NCI-H446 treated with DMSO at 0.1 percent for 48 hours (cell line): Measurements from ENCODE around the gene TSR3.
"Not testable (repeated sequence)": the region's sequence is repeated elsewhere in the genome, so short reads cannot be mapped to it uniquely, and the experiment has no call there.

Source experiments
- DNase-seq: peaks from one replicate; lab custom pipeline; 2025; lab: John Stamatoyannopoulos, UW

Gene TSR3

GRCh38 chr16:1337486-1337885 is 14.2 kb downstream of the TSR3 start:
- no peak for DNase-seq

DNA sequence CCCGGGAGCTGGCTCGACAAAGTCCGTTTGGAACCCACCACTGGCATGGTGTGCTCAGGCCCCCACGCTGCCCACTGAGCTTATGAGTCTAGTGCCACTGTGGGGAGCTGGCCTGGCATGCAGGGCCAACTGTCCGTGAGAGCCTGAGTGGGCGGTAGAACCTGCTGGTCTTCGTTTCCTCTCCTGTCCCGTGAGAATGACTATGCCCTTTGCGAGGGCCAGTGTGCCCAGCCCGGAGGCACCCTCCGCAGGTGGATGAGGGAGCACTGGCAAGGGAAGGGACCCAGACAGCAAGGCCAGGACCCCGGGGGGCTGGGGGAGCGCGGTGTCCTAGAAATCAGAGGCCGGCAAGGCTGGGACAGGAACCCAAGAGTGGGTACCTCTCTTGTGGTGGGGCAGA is 15.1 kb downstream of the TSR3 start:
- DNase-seq: no peak

GRCh38 chr16:1335996-1336395 is 15.7 kb downstream of the TSR3 start:
- no peak for DNase-seq

- DNase-seq: no peak
These were observed 16.3 kb downstream of the TSR3 start for GRCh38 chr16:1335211-1335971.

DNA sequence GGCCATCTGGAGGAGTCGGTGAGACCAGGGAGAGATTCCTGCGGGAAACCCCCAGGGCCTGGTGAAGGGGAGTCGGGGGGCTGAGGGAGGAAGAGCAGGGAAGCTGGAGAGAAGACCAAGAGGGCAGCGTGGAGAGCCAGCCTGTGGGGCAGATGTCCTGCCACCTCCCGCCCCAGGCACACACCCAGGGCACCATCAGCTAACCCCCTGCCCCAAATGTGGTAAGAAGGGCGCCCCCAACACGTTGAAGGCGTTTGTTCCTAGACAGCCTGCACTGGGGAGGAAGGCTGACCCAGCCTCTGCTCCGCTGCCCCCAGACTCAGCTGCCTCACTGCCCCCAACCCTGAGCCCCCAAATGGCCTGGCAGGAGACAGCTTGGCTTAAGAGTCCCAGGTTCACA is 16.9 kb downstream of the TSR3 start:
- no peak for DNase-seq

DNA sequence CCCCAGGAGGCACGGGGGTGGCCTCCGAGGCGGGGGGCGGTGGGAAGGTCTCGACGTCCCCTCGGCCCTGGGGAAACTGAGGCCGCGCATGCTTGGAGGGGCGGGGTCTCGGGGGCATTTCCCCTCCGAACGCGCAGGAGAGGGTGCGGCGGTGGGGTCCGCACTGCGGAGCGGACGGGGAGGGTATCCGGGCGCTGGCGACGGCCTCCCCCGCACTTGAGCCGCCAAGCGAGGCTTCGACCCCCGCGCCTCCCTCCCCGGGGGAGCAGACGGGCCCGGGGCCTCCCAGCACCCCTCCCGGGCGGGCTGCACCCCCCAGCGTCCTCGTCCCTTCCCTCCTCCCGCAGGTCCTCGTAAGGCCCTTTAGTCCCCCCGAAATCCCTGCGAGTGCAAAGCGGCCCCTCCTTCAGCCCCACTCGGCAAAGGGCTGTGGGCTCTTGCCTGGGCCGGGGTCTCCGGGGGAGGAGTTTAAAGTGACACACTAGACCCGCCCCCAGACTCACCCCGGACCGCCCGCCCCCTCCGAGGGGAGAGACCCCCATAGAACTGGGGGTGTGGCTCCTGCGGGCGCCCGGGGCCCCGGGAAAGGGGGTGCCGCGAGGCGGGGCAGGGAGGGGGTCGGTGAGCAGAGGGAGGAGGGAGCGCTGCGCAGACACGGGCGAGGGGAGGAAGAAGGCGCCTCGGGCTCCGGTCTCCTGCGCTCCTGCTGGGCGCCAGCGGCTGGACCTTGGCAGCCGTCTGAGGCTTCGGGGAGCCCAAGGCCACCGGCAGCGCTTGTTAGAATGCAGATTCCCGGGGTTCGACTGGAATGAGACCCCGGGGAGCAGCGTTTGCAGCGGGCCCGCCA is 17.6 kb downstream of the TSR3 start:
- no peak for DNase-seq

- DNase-seq: no peak
These were observed 18.4 kb downstream of the TSR3 start, which contains the start of gene BAIAP3 for GRCh38 chr16:1333149-1333812. TSS of gene BAIAP3 (plus strand) at chr16:1333645. CDS start at chr16:1338550, 4,905 bp downstream.

GRCh38 chr16:1332618-1333148 is 19.0 kb downstream of the TSR3 start:
- DNase-seq: no peak

DNA sequence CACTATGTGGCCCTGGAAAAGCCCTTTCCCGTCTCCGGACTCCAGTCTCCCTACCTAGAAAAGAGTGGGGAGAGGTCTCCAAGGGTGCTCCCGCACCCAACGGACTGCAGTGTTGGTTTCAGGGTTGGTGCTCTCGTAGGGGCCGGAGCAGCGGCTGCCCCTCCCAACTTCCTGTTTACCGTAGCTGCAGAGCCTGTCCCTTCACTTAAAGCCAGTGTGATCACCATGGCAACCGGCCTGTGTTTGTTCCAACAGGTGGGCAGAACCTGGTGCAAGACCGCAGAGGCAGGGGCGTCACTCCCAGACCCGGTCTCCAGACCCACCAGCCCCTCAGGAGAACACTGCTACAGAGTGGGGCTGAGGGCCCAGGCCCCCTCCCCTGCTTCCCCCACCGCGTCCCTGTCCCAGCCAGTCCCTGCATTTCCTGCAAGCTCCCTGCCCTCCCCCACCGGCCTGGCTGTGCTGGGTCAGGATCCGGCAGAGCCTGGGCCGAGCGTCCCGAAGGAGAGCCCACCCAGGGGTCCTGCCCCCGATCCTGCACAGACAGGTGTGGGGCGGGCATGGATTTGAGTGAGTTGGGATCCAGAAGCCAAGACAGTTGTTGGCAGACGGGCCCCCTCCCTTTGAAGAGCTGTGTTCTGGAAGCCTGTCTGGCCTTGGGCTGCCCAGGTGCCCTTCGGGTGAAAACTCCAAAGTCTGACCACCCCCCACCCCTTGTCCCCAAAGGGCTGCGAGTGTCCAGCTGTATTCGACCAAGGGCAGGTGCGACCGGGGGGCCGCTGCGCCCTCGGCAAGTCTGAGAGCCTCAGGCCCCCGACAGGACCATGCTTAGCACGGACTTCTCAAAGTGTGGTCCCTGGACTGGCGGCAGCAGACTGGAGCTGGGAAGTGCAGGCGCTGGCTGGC is 19.7 kb downstream of the TSR3 start:
- no peak for DNase-seq

GRCh38 chr16:1330931-1331711 is 20.6 kb downstream of the TSR3 start:
- no peak for DNase-seq

DNA sequence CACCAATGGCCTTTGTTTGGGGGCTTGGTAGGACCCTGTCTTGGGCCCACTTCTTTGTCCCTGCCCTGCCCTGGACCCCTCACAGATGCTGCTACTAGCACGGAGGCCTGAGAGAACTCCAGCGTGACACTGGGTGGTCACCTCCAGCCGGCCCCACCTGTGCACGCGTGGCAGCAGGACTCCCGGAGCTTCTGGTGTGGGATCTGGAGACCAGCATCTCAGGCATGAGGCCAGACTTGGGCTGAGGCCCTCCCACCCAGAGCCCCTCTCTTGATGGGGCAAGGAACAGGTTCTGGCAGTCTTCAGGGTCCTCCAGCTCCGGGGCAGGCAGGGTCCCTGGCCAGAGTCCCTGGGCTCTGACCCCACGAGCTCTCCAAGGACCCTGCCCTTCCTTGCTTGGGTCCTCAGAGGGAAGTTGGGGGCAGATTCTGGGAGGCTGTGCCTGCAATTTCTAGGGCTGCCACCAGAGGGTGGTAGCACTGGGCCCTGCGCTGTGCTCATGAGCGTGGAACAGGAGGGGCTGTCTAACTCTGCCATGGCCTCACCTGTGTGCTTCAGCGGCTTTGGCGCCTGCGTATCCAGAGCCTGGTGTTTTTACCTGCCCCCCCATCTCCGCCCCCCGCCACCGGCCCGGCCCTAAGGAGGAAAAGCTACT is 21.3 kb downstream of the TSR3 start:
- no peak for DNase-seq

DNA sequence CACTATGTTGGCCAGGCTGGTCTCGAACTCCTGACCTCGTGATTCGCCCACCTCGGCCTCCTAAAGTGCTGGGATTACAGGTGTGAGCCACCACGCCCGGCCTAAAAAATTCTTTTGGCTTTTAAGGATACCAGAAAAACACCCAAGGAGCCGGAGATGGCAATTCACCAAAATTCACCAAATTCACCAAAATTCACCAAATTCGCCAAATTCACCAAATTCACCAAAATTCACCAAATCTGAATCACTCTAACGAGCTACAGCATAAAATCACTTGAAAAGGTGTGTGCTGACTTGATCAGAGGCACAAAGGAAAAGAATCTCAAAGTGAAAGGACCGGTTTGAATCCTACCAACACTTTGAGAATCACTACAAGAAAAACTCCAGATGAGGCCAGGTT is 22.7 kb downstream of the TSR3 start:
- not testable (repeated sequence) for DNase-seq

DNA sequence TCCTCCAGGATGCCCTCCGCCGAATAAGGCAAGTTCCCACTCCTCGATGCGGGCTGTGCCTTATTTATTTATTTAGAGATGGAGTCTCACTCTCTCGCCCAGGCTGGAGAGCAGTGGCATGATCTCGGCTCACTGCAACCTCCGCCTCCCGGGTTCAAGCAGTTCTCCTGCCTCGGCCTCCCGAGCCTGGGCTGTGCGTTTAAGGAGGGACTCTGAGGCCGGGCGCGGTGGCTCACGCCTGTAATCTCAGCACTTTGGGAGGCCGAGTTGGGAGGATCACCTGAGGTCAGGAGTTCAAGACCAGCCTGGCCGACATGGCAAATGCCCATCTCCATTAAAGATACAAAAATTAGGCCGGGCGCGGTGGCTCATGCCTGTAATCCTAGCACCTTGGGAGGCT is 23.5 kb downstream of the TSR3 start:
- not testable (repeated sequence) for DNase-seq

DNA sequence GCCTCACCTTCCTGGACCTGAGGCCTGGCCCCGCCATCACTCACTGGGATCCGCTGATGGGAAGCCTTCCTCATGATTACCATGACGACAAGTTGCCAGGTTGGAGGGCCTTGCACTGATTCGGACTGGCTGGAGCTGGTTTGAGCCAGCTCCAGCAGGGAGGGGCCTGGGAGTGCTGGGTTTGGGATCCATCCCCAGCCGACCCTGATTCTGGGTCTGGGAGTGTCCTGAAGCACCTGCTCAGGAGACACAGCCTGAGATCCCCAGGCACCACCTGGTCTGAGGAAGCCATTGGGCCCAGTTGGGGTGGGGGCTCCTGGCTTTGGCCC is 24.1 kb downstream of the TSR3 start:
- no peak for DNase-seq

- no peak for DNase-seq
These were observed 24.6 kb downstream of the TSR3 start for GRCh38 chr16:1326946-1327618.

- DNase-seq: no peak
These were observed 25.3 kb downstream of the TSR3 start for GRCh38 chr16:1326391-1326790.

- DNase-seq: no peak
These were observed 25.9 kb downstream of the TSR3 start for GRCh38 chr16:1325673-1326371.

DNA sequence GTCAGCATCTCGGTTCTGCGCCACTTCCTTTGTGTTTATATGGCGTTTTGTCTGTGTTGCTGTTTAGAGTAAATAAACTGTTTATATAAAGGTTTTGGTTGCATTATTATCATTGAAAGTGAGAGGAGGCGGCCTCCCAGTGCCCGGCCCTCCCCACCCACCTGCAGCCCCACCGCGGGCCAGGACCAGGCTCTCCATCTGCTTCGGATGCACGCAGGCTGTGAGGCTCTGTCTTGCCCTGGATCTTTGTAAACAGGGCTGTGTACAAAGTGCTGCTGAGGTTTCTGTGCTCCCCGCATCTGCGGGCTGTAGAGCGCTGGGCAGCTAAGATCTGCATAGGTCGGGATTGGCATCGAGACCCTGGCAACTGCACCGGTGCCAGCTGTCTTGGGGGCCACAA is 26.4 kb downstream of the TSR3 start:
- DNase-seq: no peak

- DNase-seq: no peak
These were observed 27.3 kb downstream of the TSR3 start for GRCh38 chr16:1324286-1324826.
